SJCRH30 (cell line): ENCODE results near the gene KIF20A. TPM values are rescaled to one million over a fixed set of nuclear protein-coding genes. Genes with fewer than 3 reads are reported as not detected.
"Not testable (repeated sequence)": the region's sequence is repeated elsewhere in the genome, so short reads cannot be mapped to it uniquely, and the experiment has no call there.

Experiments
- DNase-seq, 2 experiments: peaks; one replicate each; pipeline ENCODE4 v3.0.0-alpha.2; 2015 to 2020
- H3K27ac ChIP-seq: fragments of 250-450 bp; sonication (Bioruptor Pico); 2 replicates; pipeline ENCODE4 v1.5.1; 2020; ENCODE audit warnings: mild to moderate bottlenecking, moderate library complexity
- H3K27me3 ChIP-seq: fragments of 250-450 bp; sonication (Bioruptor Pico); 2 replicates; pipeline ENCODE4 v1.5.1; 2020; ENCODE audit warnings: mild to moderate bottlenecking, moderate library complexity
- H3K36me3 ChIP-seq: fragments of 250-450 bp; sonication (Bioruptor Pico); 2 replicates; pipeline ENCODE4 v1.5.1; 2020; ENCODE audit warnings: mild to moderate bottlenecking, moderate library complexity
- H3K4me1 ChIP-seq: fragments of 250-450 bp; sonication (Bioruptor Pico); 2 replicates; pipeline ENCODE4 v1.5.1; 2020; ENCODE audit warnings: mild to moderate bottlenecking, moderate library complexity
- H3K4me3 ChIP-seq: fragments of 250-450 bp; sonication (Bioruptor Pico); 2 replicates; pipeline ENCODE4 v1.5.1; 2020; ENCODE audit warnings: mild to moderate bottlenecking, moderate library complexity
- H3K9me3 ChIP-seq: fragments of 250-450 bp; sonication (Bioruptor Pico); replicated peaks from 2 replicates; pipeline ENCODE4 v1.5.1; 2020; ENCODE audit warnings: mild to moderate bottlenecking, moderate library complexity
- total RNA-seq: library from RNA; depleted of rRNA; stranded (reverse); fragments of >200 nt; shearing (Covaris generic); gene quantifications from 2 replicates; pipeline ENCODE4 v1.2.3, GENCODE V29; 2014; rRNA removed

KIF20A gene
- total RNA-seq = 89.5 and 91.9 TPM in 2 replicates

- Histone ChIP-seq H3K27ac (peak within 1 kb of the TSS; percentile 95), H3K4me1 (no peaks in the 10 kb centered on the region), H3K27me3 (no peaks in the 10 kb centered on the region), H3K36me3 (peaks cover 41% of the 10 kb centered on the region), H3K9me3 (no peaks in the 10 kb centered on the region), H3K4me3 (peak within 1 kb of the TSS; percentile 72)
- peak; percentile 97 to 98 for DNase-seq
Measured at GRCh38 chr5:138178516-138179276, at the start of gene KIF20A, which contains the start of gene BRD8. Gene KIF20A, plus strand, starts transcription at chr5:138179112. Its CDS starts 569 bp downstream, at chr5:138179681. Gene BRD8, minus strand, starts transcription at chr5:138178630. Its CDS starts 16 bp downstream, at chr5:138178614.

GRCh38 chr5:138129347-138129746 is 49.6 kb upstream of the KIF20A start:
- no peaks in the 10 kb centered on the region for H3K36me3 ChIP-seq
- no peak overlapping the region for H3K4me3 ChIP-seq
- no peaks in the 10 kb centered on the region; the same call in 1 of the 2 replicates for H3K4me1 ChIP-seq
- H3K27ac ChIP-seq = no peak overlapping the region
- peaks cover 8% of the 10 kb centered on the region; the same call in 1 of the 2 replicates for H3K27me3 ChIP-seq
- H3K9me3 ChIP-seq = no peaks in the 10 kb centered on the region
- DNase-seq = no peak

DNA sequence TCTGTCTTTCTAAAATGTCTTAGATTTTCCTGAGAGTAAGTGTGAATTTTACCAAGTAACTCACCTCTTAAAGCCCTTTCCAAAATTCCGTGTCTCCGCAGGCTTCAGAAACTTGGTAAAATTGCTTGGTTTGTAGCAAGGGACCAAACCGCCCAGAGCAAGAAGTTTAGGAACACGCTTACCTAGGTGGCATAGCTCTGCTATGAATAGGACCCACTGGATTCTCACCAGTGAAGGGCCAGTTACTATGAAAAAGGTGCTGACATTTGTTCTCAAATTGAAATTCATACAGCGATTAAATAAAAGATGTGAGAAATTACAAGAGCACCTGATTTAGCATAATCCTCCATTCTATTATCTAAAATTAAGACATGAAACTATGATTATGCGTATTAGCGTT is 46.4 kb upstream of the KIF20A start:
- H3K27ac ChIP-seq = no peak overlapping the region
- no peaks in the 10 kb centered on the region for H3K9me3 ChIP-seq
- H3K4me3 ChIP-seq = no peak overlapping the region
- H3K36me3 ChIP-seq = no peaks in the 10 kb centered on the region
- H3K4me1 ChIP-seq = no peaks in the 10 kb centered on the region; the same call in 1 of the 2 replicates
- peaks cover 8% of the 10 kb centered on the region; the same call in 1 of the 2 replicates for H3K27me3 ChIP-seq
- DNase-seq = no peak

DNA sequence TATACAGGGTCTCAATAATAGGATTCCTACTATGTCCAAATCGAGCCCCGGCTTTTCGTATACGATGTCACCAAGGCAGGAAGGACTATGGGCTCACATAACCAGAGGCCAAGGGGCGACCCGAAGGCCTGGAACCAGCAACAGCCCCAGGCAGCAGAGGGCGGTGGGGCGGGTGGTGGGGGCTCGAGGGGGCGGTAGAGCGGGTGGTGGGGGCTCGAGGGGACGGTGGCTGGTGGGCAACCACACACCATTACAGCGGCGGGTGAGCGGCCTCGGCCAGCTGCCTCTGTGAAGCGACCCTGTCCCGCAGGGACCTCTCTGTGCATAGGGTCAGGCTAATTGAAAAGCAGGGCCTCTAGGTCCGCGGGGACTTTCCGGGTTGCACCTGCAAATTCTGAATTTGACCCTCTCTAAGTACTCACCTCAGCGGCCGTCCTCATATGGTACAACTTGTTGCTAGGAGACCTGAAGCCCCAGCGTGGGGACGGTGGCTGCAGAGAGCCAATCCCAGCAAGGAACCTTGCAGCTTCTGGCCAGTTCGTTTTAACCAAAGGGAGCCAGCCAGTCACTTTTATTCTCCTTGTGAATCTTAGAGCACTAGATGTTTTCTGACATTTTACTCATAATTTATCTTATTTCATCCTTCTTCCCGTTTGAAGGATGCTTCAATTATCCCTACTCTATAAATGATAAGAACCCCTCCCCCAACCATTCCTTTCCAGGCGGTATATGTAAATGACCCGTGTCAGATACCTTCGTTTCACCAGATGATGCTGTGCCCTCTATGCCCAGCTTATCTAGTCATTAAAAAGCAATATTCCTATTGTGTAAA is 39.7 kb upstream of the KIF20A start, which contains the start of gene NME5:
Gene NME5, minus strand, starts transcription at position 480 of the 832 bp plus-strand sequence. CDS start 648 bp downstream, outside the sequence.
- peaks cover 4% of the 10 kb centered on the region; the same call in 1 of the 2 replicates for H3K27me3 ChIP-seq
- H3K4me1 ChIP-seq = no peaks in the 10 kb centered on the region
- H3K27ac ChIP-seq = no peak within 1 kb of the TSS
- no peaks in the 10 kb centered on the region for H3K36me3 ChIP-seq
- no peak within 1 kb of the TSS for H3K4me3 ChIP-seq
- DNase-seq = no peak
- no peaks in the 10 kb centered on the region for H3K9me3 ChIP-seq

GRCh38 chr5:138139781-138140090 is 39.2 kb upstream of the KIF20A start:
- DNase-seq = no peak
- Histone ChIP-seq H3K27ac (no peak overlapping the region), H3K27me3 (peaks cover 4% of the 10 kb centered on the region; the same call in 1 of the 2 replicates), H3K4me3 (no peak overlapping the region), H3K9me3 (no peaks in the 10 kb centered on the region), H3K36me3 (no peaks in the 10 kb centered on the region), H3K4me1 (no peaks in the 10 kb centered on the region)

- H3K36me3 ChIP-seq = no peaks in the 10 kb centered on the region
- DNase-seq = no peak
Measured at GRCh38 chr5:138140268-138140667, 38.6 kb upstream of the KIF20A start.

DNA sequence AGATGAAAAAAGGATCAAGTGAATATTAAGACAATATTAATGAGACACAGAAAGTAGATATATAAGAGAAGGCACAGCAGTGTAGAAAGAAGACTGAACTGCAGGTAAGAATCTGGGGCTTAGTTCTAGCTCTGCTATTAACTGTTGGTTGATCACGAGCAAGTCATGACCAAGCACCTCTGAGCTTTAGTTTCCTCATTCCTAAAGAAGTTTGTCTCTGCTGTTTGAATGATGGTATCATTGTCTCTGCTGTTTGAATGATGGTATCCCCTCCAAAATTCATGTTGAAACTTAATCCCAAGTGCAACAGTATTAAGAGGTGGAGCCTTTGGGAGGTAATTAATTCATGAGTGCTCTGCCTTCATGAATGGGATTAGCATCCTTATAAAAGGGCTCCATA is 37.2 kb upstream of the KIF20A start:
- H3K36me3 ChIP-seq = no peaks in the 10 kb centered on the region

More at GRCh38 chr5:138140268-138140667, 38.6 kb upstream of the KIF20A start:
- H3K4me3 ChIP-seq = no peak overlapping the region
- no peaks in the 10 kb centered on the region for H3K4me1 ChIP-seq
- H3K27me3 ChIP-seq = peaks cover 4% of the 10 kb centered on the region; the same call in 1 of the 2 replicates
- H3K9me3 ChIP-seq = no peaks in the 10 kb centered on the region
- no peak overlapping the region for H3K27ac ChIP-seq

DNA sequence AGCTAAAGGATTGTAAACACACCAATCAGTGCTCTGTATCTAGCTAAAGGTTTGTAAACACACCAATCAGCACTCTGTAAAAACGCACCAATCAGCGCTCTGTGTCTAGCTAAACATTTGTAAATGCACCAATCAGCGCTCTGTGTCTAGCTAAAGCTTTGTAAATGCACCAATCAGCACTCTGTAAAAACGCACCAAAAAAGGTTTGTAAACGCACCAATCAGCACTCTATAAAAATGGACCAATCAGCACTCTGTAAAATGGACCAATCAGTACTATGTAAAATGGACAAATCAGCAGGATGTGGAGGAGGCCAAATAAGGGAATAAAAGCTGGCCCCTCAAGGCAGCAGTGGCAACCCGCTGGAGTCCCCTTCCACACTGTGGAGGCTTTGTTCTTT is 35.3 kb upstream of the KIF20A start:
- H3K36me3 ChIP-seq, H3K27ac ChIP-seq, H3K4me1 ChIP-seq, H3K27me3 ChIP-seq, H3K4me3 ChIP-seq, H3K9me3 ChIP-seq, DNase-seq: not testable (repeated sequence)

More for the DNA sequence above, 37.2 kb upstream of the KIF20A start:
- H3K4me3 ChIP-seq = no peak overlapping the region
- H3K4me1 ChIP-seq = no peaks in the 10 kb centered on the region
- peaks cover 4% of the 10 kb centered on the region; the same call in 1 of the 2 replicates for H3K27me3 ChIP-seq
- no peaks in the 10 kb centered on the region for H3K9me3 ChIP-seq
- no peak for DNase-seq
- H3K27ac ChIP-seq = no peak overlapping the region

DNA sequence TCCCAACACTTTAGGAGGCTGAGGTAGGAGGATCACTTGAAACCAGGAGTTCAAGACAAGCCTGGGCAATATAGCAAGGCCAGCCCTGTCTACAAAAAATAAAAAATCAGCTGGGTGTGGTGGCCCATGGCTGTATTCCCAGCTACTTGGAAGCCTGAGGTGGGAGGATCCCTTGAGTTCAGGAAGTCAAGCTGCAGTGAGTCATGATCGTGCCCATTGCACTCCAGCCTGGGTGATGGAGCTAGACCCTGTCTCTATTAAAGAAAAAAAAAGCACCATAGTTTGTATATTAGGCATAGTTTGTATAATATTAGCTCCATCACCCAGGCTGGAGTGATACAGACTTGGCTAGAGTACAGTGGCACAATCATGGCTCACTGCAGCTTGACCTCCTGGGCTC is 30.1 kb upstream of the KIF20A start:
- H3K36me3 ChIP-seq = no peaks in the 10 kb centered on the region
- H3K9me3 ChIP-seq = no peaks in the 10 kb centered on the region
- peak in 1 of 2 experiments; percentile 9 for DNase-seq
- H3K27me3 ChIP-seq = no peaks in the 10 kb centered on the region
- no peaks in the 10 kb centered on the region; the same call in 1 of the 2 replicates for H3K4me1 ChIP-seq
- no peak overlapping the region for H3K27ac ChIP-seq
- H3K4me3 ChIP-seq = no peak overlapping the region

GRCh38 chr5:138149530-138149929 is 29.4 kb upstream of the KIF20A start:
- no peak for DNase-seq
- Histone ChIP-seq H3K4me3 (no peak overlapping the region), H3K9me3 (no peaks in the 10 kb centered on the region), H3K4me1 (no peaks in the 10 kb centered on the region; the same call in 1 of the 2 replicates), H3K27ac (no peak overlapping the region), H3K27me3 (no peaks in the 10 kb centered on the region), H3K36me3 (no peaks in the 10 kb centered on the region)

DNA sequence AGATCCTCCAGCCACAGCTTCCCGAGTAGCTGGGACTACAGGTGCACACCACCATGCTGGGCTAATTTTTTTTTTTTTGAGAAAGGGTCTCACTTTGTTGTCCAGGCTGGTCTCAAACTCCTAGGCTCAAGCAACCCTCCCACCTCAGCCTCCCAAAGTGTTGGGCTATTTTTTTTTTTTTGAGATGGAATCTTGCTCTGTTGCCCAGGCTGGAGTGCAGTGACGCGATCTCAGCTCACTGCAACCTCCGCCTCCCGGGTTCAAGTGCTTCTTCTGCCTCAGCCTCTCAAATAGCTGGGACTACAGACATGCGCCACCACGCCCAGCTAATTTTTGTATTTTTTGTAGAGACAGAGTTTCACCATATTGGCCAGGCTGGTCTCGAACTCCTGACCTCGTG is 22.9 kb upstream of the KIF20A start:
- not testable (repeated sequence) for H3K27ac ChIP-seq, H3K4me1 ChIP-seq, DNase-seq, H3K27me3 ChIP-seq, H3K4me3 ChIP-seq, H3K9me3 ChIP-seq
- H3K36me3 ChIP-seq = peaks cover 44% of the 10 kb centered on the region

DNA sequence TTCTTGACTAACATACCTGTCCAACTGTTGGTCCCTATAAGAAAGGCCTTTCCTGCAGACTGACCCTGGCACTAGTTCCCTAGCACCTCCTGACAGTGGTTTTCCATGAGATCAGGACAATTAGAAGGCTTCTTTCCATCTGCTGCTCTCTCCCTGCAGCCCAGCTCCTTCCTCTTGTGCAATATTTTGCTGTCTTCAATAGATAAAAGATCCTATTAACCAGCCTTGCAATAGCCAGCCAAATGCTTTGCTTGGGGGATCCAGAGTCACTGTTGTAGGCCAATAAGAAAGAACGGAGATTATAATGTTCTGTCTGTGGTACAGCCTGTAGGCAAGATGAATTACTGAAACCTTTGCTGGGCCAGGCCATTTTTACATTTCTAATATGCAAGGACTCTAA is 21.3 kb upstream of the KIF20A start:
- H3K27ac ChIP-seq = no peak overlapping the region
- H3K9me3 ChIP-seq = no peaks in the 10 kb centered on the region
- H3K36me3 ChIP-seq = peaks cover 60% of the 10 kb centered on the region
- no peaks in the 10 kb centered on the region for H3K27me3 ChIP-seq
- DNase-seq = no peak
- H3K4me1 ChIP-seq = no peaks in the 10 kb centered on the region; the same call in 1 of the 2 replicates
- no peak overlapping the region for H3K4me3 ChIP-seq

GRCh38 chr5:138159666-138160065 is 19.2 kb upstream of the KIF20A start:
- Histone ChIP-seq H3K27me3 (no peaks in the 10 kb centered on the region), H3K4me3 (no peak overlapping the region), H3K27ac (no peak overlapping the region), H3K36me3 (peaks cover 79% of the 10 kb centered on the region), H3K9me3 (no peaks in the 10 kb centered on the region), H3K4me1 (no peaks in the 10 kb centered on the region)
- no peak for DNase-seq

DNA sequence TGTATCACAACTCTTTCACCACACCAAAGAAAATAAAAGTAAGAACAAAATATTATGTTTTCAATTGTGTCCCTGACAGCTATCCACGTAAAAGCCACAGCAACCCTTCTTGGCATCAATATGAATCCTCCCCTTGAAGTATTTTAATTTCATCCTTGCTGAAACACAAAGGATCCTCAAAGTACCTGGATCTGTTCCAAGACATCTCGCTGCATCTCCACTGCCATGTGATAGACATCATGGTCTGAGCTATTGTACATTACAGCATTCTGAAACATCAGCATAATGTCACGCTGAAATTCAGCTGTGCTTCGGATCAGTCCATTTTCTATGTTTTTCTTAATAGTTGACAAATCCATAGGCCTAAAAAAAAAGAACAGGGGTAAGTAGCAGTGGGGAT is 18.2 kb upstream of the KIF20A start:
- no peak overlapping the region for H3K27ac ChIP-seq

GRCh38 chr5:138163721-138164120 is 15.2 kb upstream of the KIF20A start:
- no peak for DNase-seq
- Histone ChIP-seq H3K27me3 (no peaks in the 10 kb centered on the region), H3K4me3 (no peak overlapping the region), H3K4me1 (no peaks in the 10 kb centered on the region), H3K36me3 (peaks cover 92% of the 10 kb centered on the region), H3K9me3 (no peaks in the 10 kb centered on the region), H3K27ac (no peak overlapping the region)

More for the DNA sequence above, 18.2 kb upstream of the KIF20A start:
- no peaks in the 10 kb centered on the region for H3K27me3 ChIP-seq
- no peak for DNase-seq
- no peaks in the 10 kb centered on the region for H3K9me3 ChIP-seq
- H3K4me1 ChIP-seq = no peaks in the 10 kb centered on the region
- no peak overlapping the region for H3K4me3 ChIP-seq
- peaks cover 87% of the 10 kb centered on the region for H3K36me3 ChIP-seq
